ENCODE results near the gene GTPBP8.

GTPBP8 gene

GRCh38 chr3:113034011-113034410 lies 43.2 kb downstream of the GTPBP8 start:
- TF ChIP-seq EZH2 (IDR thresholded peaks at IDR 0.05; ENCODE audit: borderline replicate concordance, low read depth, low read length, severe bottlenecking) (no peak), CTCF (IDR thresholded peaks at IDR 0.05; ENCODE audit: borderline replicate concordance, extremely low read depth, low read length, poor library complexity, severe bottlenecking) (no peak)
- no peak overlapping the region for H3K27ac ChIP-seq (ENCODE audit: low read length)
- H3K4me1 ChIP-seq (ENCODE audit: insufficient read depth, low read length): no peaks in the 10 kb centered on the region
- no peak overlapping the region for H2AFZ ChIP-seq (ENCODE audit: low read depth, low read length)
- H3K27me3 ChIP-seq (ENCODE audit: insufficient read depth, low read length, poor library complexity): no peaks in the 10 kb centered on the region
- no peak for ATAC-seq (ENCODE audit: insufficient read depth, low read depth)
- H4K20me1 ChIP-seq (ENCODE audit: insufficient read depth, low read length): no peaks in the 10 kb centered on the region
- no peak overlapping the region for H3K9ac ChIP-seq (ENCODE audit: low read depth, low read length)
- H3K4me2 ChIP-seq (ENCODE audit: insufficient read depth, low read length): no peak overlapping the region
- no peaks in the 10 kb centered on the region for H3K36me3 ChIP-seq (ENCODE audit: insufficient read depth, low read length)
- no peak overlapping the region for H3K4me3 ChIP-seq (ENCODE audit: low read depth in 1 of 2, low read length in 2 of 2)
- H3K9me3 ChIP-seq (ENCODE audit: insufficient read depth, low read length, severe bottlenecking): no peaks in the 10 kb centered on the region
- H3K79me2 ChIP-seq (ENCODE audit: insufficient read depth, low read length): no peaks in the 10 kb centered on the region
- DNase-seq: no peak

DNA sequence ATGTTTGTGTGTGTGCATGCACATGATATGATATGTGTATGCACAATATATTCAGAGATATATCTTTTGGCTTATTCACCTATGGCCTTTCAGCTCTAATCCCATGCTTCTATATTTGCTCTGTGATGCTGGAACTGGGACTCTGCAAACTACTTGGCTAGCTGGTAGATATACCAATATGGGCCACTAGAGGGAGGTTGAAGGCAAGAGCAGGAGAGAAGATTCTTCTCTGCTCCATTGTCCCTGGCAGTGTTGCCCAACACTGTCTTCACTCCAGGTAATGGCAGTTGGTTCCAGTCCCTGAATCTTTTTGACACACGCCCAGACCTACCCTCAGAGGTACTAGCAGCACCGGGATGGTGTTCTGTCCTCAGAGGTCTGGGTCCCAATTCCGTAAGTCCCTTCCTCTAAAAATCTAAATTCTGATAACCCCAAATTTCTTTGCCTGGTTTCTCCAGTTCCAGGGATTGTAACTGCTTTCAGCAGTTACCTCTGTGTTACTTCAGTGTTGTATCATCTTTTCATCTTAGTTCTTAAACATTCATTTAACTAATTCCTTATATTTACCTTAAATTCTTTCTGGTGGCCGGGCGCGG lies 44.7 kb downstream of the GTPBP8 start:
- Histone ChIP-seq H2AFZ (ENCODE audit: low read depth, low read length) (no peak overlapping the region), H3K9ac (ENCODE audit: low read depth, low read length) (no peak overlapping the region), H3K4me2 (ENCODE audit: insufficient read depth, low read length) (no peak overlapping the region), H4K20me1 (ENCODE audit: insufficient read depth, low read length) (no peaks in the 10 kb centered on the region), H3K27me3 (ENCODE audit: insufficient read depth, low read length, poor library complexity) (no peaks in the 10 kb centered on the region), H3K4me1 (ENCODE audit: insufficient read depth, low read length) (no peaks in the 10 kb centered on the region), H3K9me3 (ENCODE audit: insufficient read depth, low read length, severe bottlenecking) (no peaks in the 10 kb centered on the region), H3K79me2 (ENCODE audit: insufficient read depth, low read length) (no peaks in the 10 kb centered on the region), H3K36me3 (ENCODE audit: insufficient read depth, low read length) (no peaks in the 10 kb centered on the region), H3K4me3 (ENCODE audit: low read depth in 1 of 2, low read length in 2 of 2) (no peak overlapping the region), H3K27ac (ENCODE audit: low read length) (no peak overlapping the region)
- DNase-seq: peak; percentile 43
- ATAC-seq (ENCODE audit: insufficient read depth, low read depth): peak; percentile 97
- TF ChIP-seq EZH2 (IDR thresholded peaks at IDR 0.05; ENCODE audit: borderline replicate concordance, low read depth, low read length, severe bottlenecking): no peak
- peak; percentile 84 for TF ChIP-seq CTCF (IDR thresholded peaks at IDR 0.05; ENCODE audit: borderline replicate concordance, extremely low read depth, low read length, poor library complexity, severe bottlenecking)

GRCh38 chr3:113038328-113038727 lies 47.5 kb downstream of the GTPBP8 start:
- Histone ChIP-seq H3K4me1 (ENCODE audit: insufficient read depth, low read length) (no peaks in the 10 kb centered on the region), H4K20me1 (ENCODE audit: insufficient read depth, low read length) (no peaks in the 10 kb centered on the region), H2AFZ (ENCODE audit: low read depth, low read length) (no peak overlapping the region), H3K36me3 (ENCODE audit: insufficient read depth, low read length) (no peaks in the 10 kb centered on the region), H3K4me2 (ENCODE audit: insufficient read depth, low read length) (no peak overlapping the region), H3K27ac (ENCODE audit: low read length) (no peak overlapping the region), H3K4me3 (ENCODE audit: low read depth in 1 of 2, low read length in 2 of 2) (no peak overlapping the region), H3K9ac (ENCODE audit: low read depth, low read length) (no peak overlapping the region), H3K9me3 (ENCODE audit: insufficient read depth, low read length, severe bottlenecking) (no peaks in the 10 kb centered on the region), H3K27me3 (ENCODE audit: insufficient read depth, low read length, poor library complexity) (no peaks in the 10 kb centered on the region), H3K79me2 (ENCODE audit: insufficient read depth, low read length) (no peaks in the 10 kb centered on the region)
- TF ChIP-seq CTCF (IDR thresholded peaks at IDR 0.05; ENCODE audit: borderline replicate concordance, extremely low read depth, low read length, poor library complexity, severe bottlenecking) (no peak), EZH2 (IDR thresholded peaks at IDR 0.05; ENCODE audit: borderline replicate concordance, low read depth, low read length, severe bottlenecking) (no peak)
- ATAC-seq (ENCODE audit: insufficient read depth, low read depth) (no peak), DNase-seq (no peak)

Data from DND-41 (cell line).